Inflammatory macrophage treated with lipopolysaccharide for 1 hour (primary cell): ENCODE results near the gene COQ5.
"Not testable (repeated sequence)": the region's sequence is repeated elsewhere in the genome, so short reads cannot be mapped to it uniquely, and the experiment has no call there.

Experiments used
- DNase-seq, 2 donors: peaks; one replicate each; pipeline ENCODE4 v3.0.0-alpha.2; 2020 to 2022

Gene COQ5, protein sequence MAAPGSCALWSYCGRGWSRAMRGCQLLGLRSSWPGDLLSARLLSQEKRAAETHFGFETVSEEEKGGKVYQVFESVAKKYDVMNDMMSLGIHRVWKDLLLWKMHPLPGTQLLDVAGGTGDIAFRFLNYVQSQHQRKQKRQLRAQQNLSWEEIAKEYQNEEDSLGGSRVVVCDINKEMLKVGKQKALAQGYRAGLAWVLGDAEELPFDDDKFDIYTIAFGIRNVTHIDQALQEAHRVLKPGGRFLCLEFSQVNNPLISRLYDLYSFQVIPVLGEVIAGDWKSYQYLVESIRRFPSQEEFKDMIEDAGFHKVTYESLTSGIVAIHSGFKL

DNA sequence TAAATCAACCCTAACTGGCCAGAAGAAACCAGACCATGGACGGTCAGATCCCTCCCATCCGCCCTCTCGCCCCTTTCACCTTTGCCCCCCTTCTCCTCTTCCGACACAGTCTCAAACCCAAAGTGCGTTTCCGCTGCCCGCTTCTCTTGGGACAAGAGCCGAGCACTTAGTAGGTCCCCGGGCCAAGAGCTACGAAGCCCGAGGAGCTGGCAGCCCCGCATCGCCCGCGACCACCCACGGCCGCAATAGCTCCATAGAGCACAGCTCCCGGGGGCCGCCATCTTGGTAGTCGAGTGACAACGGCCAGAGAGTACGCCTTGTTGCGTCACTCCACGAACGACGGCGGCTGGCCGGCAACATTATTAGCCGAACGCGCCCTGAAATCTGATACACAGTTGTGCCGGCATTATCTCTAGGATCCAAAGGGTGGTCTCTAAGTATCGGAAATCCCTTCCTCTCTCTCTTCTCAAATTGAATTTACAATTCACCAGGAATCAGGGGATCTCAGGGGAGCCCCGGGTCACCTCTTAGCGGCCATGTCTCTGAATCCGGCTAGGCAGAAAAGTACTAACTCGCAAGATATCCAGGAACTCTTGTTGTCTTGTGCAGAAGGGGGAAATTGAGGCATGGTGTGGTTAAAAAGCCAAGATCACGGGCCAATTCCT, at the start of gene COQ5:
TSS of gene COQ5 (minus strand) at position 298 of the 665 bp plus-strand sequence. CDS start at position 281, 17 bp downstream.
- DNase-seq: peak; percentile 77 to 94

DNA sequence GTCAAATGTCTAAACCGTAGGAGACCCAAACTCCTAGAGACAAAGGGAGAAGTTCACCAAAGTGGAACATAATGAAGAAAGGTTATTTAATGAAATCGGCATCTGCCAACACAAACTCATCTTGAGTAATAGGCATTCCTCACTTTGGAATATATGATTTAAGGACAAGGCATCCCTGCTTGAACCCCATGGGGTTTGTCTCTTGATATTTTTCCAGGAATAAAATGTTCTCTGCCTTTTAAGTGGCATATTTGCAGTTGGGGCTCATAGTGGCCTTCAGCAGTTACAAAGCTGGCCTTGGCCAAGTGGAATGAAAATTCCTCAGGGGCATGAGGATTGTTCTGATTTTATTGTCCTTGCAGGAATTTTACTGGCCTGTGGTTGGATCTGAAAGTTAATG, 45.1 kb upstream of the COQ5 start:
- no peak for DNase-seq

DNA sequence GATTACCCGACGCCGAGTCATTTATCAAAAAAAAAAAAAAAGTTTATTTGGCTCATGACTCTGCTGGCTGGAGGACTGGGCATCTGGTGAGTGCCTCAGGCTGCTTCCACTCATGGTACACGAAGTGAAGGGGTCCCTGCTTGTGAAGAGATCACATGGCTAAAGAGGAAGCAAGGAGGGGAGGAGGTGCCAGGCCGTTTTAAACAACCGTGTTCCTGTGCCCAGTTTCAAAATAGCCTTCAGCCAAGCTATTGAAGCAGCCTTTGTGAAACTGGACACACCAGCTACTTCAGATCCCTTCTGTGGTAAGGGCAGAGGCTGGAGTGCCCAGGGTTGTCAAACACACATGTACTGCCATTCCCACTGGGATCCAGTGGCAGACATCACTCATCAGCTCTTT, 44.6 kb upstream of the COQ5 start:
- DNase-seq: no peak

DNA sequence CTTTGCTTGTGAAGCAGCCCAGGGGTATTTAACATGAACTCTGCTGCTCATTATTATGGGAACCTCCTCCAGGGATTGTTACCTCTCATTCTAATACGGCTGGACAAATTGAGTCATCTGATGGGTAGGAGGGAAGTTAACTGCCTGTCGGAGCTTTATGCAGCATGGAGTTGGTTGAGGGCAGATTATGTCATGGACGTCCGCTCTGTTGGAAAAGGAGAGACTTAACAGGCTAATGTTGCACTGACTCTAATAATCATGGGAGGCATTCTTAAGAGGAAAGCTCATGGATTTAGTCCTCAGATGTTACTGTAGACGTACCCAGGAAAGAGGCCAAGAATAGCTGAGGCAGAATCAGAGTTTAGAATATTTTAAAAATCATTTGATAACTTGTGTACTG, 42.3 kb upstream of the COQ5 start:
- no peak for DNase-seq

DNA sequence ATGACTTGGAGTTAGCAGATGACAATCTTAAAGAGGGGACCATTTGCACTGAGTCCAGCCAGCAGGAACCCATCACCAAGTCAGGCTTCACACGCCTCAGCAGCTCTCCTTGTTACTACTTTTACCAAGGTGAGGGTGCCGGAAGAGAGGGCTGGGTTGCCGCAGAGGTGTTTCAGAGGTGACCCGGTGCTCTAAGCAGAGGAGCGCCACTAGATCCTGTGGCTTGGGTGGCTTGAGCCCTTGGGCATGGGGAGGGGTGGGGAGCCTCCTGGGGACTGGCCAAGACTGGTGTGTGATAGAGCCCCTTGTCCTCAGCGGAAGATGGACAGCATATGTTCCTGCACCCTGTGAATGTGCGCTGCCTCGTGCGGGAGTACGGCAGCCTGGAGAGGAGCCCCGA, 34.5 kb upstream of the COQ5 start:
- no peak for DNase-seq

DNA sequence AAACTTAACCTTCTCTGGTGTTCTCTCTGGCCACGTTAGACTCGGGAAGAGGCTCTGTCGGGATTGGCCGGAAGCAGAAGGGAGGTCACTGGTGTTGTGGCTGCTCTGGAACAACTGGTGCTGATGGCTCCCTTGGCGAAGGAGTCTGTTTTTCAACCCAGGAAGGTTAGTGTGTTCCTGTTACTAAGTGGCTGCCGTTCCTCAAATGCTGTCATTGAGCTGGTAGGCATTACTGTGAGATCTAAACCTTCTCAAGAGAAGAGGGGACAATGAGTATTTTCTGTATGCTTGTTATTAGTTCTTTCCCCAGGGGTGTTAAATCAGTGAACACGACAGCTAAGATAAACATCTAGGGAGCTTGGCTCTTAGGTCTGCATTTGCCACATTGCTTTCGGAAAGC, 33.9 kb upstream of the COQ5 start:
- DNase-seq: no peak

DNA sequence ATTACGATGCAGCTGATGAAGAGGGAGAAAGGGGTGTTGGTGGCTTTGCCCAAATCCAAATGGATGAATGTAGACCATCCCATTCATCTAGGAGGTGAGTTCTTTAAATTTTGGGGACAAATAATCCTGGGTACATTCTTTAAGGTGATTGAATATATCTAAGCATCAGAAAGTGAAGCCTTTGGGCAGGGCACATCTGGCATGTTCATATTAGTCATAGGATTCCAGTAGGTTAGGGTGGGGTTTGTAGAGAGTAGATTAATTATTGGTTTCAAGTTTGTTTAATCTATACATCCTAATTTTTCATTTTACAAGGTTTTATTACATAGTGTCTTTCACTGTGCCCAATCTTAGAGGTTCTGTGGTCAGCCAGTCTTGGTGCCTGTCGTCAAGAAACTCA, 28.6 kb upstream of the COQ5 start:
- no peak for DNase-seq

DNA sequence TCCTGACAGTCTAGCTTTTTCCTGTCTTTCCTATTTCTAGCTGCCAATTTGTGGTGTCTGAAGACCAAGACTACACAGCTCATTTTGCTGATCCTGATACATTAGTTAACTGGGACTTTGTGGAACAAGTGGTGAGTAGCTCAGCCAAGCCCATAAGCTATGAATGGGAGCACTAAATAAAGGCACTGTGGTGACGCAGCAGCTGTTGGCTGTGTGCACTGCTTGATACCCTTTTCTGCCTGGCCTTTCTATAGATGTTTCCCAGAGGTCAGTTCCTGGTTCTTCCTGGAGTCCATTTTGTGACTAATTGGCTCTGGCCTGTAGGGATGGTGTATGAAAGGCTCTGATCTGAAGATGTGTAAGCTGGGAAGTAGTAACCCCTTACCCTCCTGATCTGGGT, 25.7 kb upstream of the COQ5 start:
- no peak for DNase-seq

DNA sequence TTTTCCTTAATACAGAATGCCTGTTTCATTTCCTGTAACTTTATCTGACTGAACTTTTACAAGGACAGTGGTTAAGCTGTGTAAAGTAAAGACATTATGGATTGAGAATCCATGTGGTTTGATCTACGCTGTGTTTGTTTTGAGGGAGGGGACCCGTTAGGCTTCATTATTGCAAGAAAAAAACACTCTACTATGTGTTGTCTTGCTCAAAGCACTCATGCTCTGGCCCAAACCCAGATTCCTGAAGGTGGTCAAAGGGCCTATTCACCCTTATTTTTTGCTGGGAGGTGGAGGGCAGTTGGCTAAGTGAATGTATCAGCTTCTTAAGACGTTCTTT, 17.1 kb upstream of the COQ5 start:
- no peak for DNase-seq

DNA sequence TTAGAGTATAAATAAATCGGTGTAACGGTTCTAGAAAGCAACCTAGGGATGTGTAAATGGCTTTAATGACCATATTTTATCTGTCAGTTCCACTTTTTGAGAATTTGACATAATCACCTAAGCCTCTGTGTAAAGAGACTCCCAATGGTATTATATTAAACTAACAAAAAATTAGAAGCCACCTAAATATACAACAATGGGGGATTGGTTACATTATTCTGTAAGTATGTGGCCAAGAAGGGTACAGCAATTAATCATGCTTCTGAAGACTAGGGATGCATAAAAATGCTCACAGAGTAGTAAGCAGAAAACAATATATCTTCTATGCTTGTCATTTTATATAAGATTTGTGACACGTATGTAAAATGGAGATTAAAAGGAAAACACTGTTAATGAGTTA, 15.7 kb upstream of the COQ5 start:
- no peak for DNase-seq

DNA sequence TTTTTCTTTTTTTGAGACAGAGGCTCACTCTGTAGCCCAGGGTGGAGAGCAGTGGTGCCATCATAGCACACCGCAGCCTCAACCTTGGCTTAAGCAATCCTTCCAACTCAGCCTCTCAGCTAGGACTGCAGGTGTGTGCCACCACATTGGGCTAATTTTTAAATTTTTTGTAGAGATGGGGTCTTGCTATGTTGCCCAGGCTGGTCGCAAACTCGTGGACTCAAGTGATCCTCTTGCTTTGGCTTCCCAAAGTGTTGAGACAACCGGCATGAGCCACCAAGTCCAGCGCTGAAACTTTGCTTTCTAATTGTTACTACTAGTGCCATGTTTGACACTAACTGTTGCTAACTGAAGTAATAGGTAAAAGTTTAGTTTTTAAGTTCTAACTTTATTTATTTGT, 13.2 kb upstream of the COQ5 start:
- DNase-seq: no peak

DNA sequence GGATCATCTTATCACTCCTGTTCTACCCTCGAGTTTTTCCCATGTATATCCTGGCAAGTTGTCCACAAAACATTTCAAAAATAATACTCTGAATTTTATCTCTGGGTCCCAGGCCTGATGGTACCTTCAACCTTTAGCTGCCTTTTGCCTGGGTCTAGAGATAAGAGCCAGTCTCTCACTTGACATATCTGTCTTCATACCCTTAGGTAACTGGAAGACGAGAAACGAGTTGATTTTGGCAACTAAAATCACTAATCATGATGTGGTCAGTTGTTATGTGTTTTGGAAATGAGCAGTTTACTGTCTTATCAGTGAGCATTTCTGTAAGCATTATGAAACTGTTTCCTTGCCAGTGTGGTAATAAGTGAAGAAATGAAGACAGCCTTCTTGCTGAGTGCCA, 11.5 kb upstream of the COQ5 start:
- DNase-seq: peak; percentile 37 to 51

DNA sequence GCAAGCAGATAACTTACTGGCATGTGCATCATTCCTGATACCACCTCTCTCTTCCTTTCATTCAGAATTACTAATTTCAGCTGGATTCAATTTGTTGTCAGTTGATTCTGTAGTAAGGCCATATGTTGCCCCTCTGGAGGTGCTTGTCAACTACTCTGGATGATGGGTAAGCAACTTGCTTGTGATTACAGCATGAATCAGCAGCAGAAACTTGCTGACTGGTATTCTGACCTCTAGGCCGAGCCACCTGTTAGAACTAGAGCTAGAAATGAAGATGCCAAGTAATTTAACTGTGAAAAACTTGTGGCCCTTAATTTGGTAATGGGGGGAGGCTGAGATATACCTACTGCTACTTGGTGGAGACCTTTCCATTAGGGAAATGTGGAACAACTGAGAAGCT, 10.3 kb upstream of the COQ5 start:
- DNase-seq: no peak

DNA sequence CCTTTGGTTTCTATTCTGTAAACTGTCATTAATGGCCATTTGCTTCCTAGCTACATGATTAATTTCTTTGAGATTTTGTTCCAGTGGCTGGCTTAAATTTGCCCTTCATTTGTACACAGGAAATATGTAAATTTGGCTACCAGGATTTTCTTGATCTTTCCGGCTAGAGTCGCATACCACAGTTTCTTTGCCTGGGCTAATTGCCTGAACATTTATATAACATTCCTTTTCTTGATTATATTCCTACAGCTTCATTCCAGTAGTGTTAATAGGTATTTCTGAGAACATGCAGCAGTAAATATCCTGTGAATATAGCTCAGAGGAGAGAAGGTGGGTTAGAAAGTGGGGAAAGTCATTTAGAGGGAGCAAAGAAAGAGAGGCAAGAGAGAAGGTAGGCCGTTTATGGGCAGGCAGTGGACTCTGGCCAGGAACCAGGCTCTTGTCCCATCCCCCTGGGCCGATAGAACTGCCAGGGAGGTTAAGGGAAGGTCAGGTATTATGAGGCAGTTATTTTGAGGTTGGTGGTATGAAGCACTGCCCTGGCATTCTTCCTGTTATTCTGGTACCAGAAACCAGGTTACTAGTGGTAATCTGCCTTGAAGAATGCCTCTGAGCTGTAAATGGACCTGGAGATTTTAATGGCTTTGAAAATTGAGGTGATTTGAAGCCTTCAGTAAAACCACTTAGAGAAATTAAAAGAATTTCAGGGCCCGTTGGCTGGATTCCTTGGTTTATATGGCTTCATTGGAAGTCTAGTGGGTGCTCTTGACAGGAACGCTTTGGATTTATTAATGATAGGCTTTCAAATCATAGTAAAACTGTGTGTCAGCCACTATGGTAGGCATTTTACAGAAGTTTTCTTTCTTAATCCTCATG, 9.6 kb upstream of the COQ5 start:
- DNase-seq: peak in 1 of 2 donors; percentile 20

DNA sequence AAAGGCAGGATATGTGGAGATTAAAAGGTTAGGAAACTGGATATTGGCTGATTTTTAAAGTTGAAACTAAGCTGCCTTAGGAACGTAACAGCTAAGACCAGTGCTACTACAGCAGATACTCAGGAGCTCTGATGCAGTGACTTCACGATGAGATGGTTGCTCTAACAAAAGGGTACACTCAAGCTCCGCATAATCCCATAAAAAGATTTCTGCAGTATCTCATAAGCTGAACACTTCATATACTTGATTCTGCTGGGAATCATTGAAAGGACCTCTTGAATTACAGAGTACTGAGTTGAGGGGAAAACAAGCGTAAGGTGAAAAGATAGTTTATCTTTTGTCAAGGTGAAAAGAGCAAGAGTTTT, 8.9 kb upstream of the COQ5 start:
- no peak for DNase-seq

DNA sequence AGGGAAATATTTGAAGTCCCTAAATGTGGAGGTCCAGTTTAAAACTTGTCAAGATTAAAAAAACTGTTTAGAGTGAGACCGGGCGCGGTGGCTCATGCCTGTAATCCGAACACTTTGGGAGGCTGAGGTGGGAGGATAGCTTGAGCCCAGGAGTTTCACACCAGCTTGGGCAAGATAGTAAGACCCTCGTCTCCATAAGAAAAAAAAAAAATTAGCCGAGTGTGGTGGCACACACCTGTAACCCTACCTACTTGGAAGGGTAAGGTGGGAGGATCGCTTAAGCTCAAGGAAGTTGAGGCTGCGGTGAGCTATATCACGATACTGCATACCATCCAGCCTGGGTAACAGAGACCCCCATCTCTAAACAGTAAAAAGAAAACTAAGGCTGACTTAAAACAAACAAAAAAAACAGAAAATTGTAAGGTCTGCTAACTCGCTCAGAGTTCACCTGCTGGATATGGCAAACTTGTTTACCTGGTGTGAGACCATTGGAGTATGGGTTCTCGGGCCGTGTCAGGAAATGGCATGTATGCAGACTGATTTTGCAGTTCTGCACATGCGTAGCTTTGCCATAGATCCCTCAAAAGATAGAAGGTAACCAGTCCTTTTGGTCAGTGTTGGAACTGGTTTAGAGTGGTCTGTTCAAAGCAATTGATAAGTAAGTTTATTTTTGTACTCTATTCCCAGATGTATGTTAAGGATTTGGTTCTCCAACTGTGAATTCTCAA, 7.3 kb upstream of the COQ5 start:
- DNase-seq: no peak

DNA sequence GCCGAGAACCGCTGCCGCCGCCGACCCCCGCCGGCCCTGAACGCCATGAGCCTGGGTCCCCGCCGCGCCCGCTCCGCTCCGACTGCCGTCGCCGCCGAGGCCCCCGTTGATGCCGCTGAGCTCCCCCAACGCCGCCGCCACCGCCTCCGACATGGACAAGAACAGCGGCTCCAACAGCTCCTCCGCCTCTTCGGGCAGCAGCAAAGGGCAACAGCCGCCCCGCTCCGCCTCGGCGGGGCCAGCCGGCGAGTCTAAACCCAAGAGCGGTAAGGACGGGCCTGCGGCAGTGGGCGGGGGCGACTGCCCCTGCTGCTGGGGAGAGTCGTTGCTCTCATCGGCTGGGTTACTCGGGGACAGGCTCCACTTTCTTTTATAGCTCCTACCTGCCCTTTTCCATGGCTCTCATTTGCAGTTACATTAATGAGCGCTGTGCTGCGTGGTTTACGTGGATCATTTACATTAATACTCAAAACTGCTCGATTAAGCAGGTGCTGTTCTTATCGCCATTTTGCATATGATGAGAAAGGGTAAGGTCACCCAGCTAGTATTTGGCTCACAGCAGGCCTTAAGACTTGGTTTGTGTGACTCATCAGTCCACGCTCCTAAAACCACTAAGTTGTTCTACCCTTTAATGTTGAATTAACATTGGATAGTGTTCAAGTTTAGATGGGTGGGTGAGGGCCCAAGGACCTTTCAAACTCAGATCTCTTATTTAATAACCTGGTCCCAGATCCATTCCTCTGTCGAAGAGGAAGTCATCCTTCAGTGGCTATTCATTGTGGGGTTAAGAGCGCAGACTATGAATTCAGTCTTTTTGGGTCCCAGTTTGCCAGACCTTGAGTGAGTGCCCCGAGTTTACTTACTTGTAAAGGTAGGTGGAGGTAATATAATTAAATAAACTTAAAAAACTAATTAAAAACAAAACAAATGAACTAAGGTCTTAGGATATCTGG, 6.0 kb upstream of the COQ5 start:
- DNase-seq: peak; percentile 22 to 35

DNA sequence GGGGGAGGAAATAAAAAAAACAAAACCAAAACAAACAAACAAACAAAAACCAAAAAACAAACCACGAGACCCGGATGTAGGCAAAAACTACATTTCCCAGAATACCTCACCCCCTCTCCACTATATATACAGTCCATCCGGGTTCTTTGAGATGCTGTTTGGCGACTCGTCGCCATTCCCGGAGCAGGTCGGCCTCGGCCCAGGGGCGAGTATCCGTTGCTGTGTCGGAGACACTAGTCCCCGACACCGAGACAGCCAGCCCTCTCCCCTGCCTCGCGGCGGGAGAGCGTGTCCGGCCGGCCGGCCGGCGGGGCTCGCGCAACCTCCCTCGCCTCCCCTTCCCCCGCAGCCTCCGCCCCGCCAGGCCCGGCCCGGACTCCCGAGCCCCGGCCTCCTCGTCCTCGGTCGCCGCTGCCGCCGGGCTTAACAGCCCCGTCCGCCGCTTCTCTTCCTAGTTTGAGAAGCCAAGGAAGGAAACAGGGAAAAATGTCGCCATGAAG, 5.3 kb upstream of the COQ5 start, which contains the start of gene RNF10:
TSS of gene RNF10 (plus strand) at position 154 of the 500 bp plus-strand sequence. CDS start 456 bp downstream, outside the sequence.
- DNase-seq: peak; percentile 85 to 95

DNA sequence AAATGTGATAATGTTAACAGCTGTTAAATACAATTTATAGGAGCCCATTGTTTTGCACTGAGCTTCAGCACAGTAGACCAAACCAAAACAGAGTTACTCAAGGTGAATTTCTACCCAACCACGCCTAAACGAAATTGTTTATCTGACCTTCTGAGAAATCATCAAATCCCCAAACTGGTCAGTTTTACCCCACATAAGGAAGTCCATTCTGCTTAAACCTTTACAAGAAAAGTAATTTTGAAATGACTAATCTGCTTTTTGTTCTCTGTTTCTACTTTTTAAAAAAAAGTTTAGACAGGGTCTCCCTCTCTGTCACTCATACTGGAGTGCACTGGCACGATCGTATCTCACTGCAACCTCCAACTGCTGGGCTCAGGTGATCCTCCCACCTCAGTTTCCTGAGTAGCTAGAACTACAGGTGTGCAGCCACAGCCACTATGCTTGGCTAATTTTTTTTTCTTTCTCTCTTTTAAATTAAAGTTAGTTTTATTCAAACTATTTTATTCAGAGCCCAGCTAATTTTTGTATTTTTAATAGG, 3.8 kb upstream of the COQ5 start:
- DNase-seq: no peak

DNA sequence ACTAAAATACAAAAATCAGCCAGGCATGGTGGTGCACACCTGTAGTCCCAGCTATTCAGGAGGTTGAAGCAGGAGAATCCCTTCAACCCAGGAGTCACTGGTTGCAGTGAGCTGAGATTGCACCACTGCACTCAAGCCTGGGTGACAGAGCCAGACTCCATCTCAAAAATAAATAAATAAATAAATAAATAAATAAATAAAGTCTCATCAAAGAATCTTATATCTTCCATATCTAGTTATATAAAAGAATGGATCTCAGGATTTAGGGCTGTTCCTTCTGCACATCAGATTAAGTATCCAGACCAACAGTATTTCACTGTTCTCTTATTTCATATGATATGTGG, 1.4 kb upstream of the COQ5 start:
- not testable (repeated sequence) for DNase-seq

DNA sequence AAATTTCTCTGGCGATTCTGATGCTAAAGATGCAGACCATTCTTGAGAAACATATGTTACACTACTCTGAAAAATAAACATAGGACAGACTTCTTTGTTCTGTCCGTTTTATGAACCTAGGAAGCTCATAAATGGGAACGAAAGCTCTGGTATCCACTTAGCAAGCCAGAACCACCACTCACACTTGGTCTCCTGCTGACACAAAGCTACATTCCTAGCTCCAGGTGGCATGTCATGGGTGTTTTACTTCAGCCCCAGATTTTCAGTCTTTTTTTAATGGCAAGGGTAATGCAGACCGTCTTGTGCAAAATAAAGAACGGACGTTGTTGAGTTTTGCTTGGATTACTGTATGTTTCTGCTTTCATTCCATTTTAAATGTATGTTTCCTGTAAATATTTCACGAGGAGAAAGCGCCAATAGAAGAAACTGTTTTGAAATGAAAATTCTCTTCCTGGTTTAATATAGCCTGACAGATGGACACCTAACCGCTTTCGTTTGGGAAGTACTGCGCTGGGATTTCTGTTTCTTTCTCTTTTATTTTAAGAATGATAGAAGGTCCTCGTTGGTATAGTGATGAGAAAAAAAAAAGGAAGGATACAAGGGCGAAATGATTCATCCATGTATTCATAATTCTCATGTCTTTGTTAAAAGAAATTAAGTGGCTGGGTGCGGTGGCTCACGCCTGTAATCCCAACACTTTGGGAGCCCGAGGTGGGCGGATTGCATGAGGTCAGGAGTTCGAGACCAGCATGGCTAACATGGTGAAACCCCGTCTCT, 871 bp upstream of the COQ5 start:
- peak; percentile 69 to 75 for DNase-seq
